A549 (cell line): Measurements from ENCODE around the gene EPN2.

ENCODE experiments used
- CHD4 ChIP-seq: fragments of 200-600 bp; sonication (generic); IDR thresholded peaks from 2 replicates; pipeline ENCODE4 v1.6.1; 2016; ENCODE audit warnings: antibody characterized with exemption, mild to moderate bottlenecking, borderline replicate concordance
- CTCF ChIP-seq: fragments of >200 bp; sonication (Bioruptor Twin); formaldehyde crosslinking; IDR thresholded peaks from 3 replicates; pipeline ENCODE4 v1.5.1; 2016
- E2F6 ChIP-seq: IDR thresholded peaks from 2 replicates; pipeline ENCODE4 v1.6.1; 2012; ENCODE audit warnings: low read depth, borderline replicate concordance
- JUNB ChIP-seq: fragments of >200 bp; sonication (Bioruptor Twin); formaldehyde crosslinking; IDR thresholded peaks from 2 replicates; pipeline ENCODE4 v1.6.1; 2016
- TF ChIP-seq, protein P1 (sequence below): fragments of 150-350 bp; IDR thresholded peaks from 2 replicates; pipeline ENCODE4 v1.6.1; 2014; ENCODE audit warnings: low read depth, mild to moderate bottlenecking, low read length
- TF ChIP-seq, protein P2 (sequence below): fragments of 200-600 bp; sonication (generic); IDR thresholded peaks from 2 replicates; pipeline ENCODE4 v1.6.1; 2016; ENCODE audit warnings: antibody characterized with exemption, mild to moderate bottlenecking, moderate library complexity

GRCh38 chr17:19308398-19308797 lies 71.2 kb downstream of the EPN2 start:
- no peak for TF ChIP-seq CTCF
- TF ChIP-seq E2F6: no peak
- TF ChIP-seq, protein P1, sequence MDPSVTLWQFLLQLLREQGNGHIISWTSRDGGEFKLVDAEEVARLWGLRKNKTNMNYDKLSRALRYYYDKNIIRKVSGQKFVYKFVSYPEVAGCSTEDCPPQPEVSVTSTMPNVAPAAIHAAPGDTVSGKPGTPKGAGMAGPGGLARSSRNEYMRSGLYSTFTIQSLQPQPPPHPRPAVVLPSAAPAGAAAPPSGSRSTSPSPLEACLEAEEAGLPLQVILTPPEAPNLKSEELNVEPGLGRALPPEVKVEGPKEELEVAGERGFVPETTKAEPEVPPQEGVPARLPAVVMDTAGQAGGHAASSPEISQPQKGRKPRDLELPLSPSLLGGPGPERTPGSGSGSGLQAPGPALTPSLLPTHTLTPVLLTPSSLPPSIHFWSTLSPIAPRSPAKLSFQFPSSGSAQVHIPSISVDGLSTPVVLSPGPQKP: no peak
- TF ChIP-seq JUNB: no peak
- no peak for TF ChIP-seq CHD4
- TF ChIP-seq, protein P2, sequence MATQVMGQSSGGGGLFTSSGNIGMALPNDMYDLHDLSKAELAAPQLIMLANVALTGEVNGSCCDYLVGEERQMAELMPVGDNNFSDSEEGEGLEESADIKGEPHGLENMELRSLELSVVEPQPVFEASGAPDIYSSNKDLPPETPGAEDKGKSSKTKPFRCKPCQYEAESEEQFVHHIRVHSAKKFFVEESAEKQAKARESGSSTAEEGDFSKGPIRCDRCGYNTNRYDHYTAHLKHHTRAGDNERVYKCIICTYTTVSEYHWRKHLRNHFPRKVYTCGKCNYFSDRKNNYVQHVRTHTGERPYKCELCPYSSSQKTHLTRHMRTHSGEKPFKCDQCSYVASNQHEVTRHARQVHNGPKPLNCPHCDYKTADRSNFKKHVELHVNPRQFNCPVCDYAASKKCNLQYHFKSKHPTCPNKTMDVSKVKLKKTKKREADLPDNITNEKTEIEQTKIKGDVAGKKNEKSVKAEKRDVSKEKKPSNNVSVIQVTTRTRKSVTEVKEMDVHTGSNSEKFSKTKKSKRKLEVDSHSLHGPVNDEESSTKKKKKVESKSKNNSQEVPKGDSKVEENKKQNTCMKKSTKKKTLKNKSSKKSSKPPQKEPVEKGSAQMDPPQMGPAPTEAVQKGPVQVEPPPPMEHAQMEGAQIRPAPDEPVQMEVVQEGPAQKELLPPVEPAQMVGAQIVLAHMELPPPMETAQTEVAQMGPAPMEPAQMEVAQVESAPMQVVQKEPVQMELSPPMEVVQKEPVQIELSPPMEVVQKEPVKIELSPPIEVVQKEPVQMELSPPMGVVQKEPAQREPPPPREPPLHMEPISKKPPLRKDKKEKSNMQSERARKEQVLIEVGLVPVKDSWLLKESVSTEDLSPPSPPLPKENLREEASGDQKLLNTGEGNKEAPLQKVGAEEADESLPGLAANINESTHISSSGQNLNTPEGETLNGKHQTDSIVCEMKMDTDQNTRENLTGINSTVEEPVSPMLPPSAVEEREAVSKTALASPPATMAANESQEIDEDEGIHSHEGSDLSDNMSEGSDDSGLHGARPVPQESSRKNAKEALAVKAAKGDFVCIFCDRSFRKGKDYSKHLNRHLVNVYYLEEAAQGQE: no peak
